HL-60 (cell line): Measurements from ENCODE around the gene PRDX1.

Source experiments
- DNase-seq, 2 experiments: peaks; one replicate each; pipeline ENCODE4 v3.0.0-alpha.2; 2010 to 2020; ENCODE audit warnings: low read depth in 1 of 2, low spot score in 1 of 2
- H3K27ac ChIP-seq: fragments of 250-450 bp; sonication (Bioruptor Pico); replicated peaks from 2 replicates; pipeline ENCODE4 v1.5.1; 2020; ENCODE audit warnings: mild to moderate bottlenecking, moderate library complexity
- H3K27me3 ChIP-seq: fragments of 250-450 bp; sonication (Bioruptor Pico); 2 replicates; pipeline ENCODE4 v1.5.1; 2021; ENCODE audit warnings: mild to moderate bottlenecking, moderate library complexity; ENCODE audit not compliant: insufficient read depth, poor library complexity, severe bottlenecking
- H3K4me3 ChIP-seq: replicated peaks from 2 replicates; pipeline ENCODE4 v1.5.1; 2011; ENCODE audit warnings: mild to moderate bottlenecking, control low read depth, low read length; ENCODE audit not compliant: insufficient read depth
- GABPA ChIP-seq: IDR thresholded peaks from 2 replicates; pipeline ENCODE4 v1.6.1; 2012; ENCODE audit warnings: low read depth
- POLR2AphosphoS5 ChIP-seq: IDR thresholded peaks from 2 replicates; pipeline ENCODE4 v1.6.1; 2012; ENCODE audit warnings: low read depth
- REST ChIP-seq: IDR thresholded peaks from 2 replicates; pipeline ENCODE4 v1.6.1; 2012; ENCODE audit warnings: low read depth; ENCODE audit not compliant: insufficient replicate concordance
- SPI1 ChIP-seq: IDR thresholded peaks from 2 replicates; pipeline ENCODE4 v1.6.1; 2012; ENCODE audit warnings: low read depth, mild to moderate bottlenecking, borderline replicate concordance
- TF ChIP-seq, protein P1 (sequence below): IDR thresholded peaks from one replicate; pipeline ENCODE4 v1.5.1; 2011; ENCODE audit warnings: low read length, control low read depth, inconsistent platforms; ENCODE audit not compliant: insufficient read depth

Gene PRDX1

GRCh38 chr1:45508295-45509151, 13.2 kb downstream of the PRDX1 start:
- no peaks in the 10 kb centered on the region for H3K27me3 ChIP-seq
- no peak for DNase-seq
- no peak overlapping the region for H3K27ac ChIP-seq
- no peak overlapping the region for H3K4me3 ChIP-seq
- TF ChIP-seq GABPA, result no peak
- TF ChIP-seq POLR2AphosphoS5, result peak; percentile 11; the same call in 1 of the 2 replicates
- TF ChIP-seq, protein P1, sequence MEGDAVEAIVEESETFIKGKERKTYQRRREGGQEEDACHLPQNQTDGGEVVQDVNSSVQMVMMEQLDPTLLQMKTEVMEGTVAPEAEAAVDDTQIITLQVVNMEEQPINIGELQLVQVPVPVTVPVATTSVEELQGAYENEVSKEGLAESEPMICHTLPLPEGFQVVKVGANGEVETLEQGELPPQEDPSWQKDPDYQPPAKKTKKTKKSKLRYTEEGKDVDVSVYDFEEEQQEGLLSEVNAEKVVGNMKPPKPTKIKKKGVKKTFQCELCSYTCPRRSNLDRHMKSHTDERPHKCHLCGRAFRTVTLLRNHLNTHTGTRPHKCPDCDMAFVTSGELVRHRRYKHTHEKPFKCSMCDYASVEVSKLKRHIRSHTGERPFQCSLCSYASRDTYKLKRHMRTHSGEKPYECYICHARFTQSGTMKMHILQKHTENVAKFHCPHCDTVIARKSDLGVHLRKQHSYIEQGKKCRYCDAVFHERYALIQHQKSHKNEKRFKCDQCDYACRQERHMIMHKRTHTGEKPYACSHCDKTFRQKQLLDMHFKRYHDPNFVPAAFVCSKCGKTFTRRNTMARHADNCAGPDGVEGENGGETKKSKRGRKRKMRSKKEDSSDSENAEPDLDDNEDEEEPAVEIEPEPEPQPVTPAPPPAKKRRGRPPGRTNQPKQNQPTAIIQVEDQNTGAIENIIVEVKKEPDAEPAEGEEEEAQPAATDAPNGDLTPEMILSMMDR, result no peak
- no peak for TF ChIP-seq SPI1
- no peak for TF ChIP-seq REST

- no peaks in the 10 kb centered on the region for H3K27me3 ChIP-seq
- no peak overlapping the region for H3K4me3 ChIP-seq
- no peak for TF ChIP-seq GABPA
- TF ChIP-seq, protein P1, result no peak
- no peak for TF ChIP-seq POLR2AphosphoS5
- TF ChIP-seq REST, result no peak
- no peak for TF ChIP-seq SPI1
- no peak for DNase-seq
- H3K27ac ChIP-seq, result no peak overlapping the region
These were observed 13.8 kb downstream of the PRDX1 start for GRCh38 chr1:45507893-45508292.

DNA sequence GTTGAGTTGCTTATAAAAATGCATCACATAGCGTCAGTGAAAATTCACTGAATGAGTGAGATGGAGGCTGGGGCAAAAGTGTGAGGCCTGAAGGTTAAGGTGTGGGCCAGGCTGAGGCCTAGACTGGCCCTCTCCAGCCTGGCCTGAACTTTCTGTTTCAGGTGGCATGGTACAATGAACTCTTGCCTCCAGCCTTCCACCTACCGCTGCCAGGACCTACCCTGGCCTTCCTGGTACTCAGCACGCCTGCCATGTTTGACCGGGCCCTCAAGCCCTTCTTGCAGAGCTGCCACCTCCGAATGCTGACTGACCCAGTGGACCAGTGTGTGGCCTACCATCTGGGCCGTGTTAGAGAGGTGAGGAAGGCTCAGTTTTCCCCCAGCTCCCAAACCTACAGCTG, 14.5 kb downstream of the PRDX1 start:
- TF ChIP-seq GABPA (no peak), SPI1 (no peak), REST (no peak), POLR2AphosphoS5 (no peak)
- TF ChIP-seq, protein P1, result no peak
- H3K27ac ChIP-seq, result no peak overlapping the region
- no peaks in the 10 kb centered on the region for H3K27me3 ChIP-seq
- no peak for DNase-seq
- H3K4me3 ChIP-seq, result no peak overlapping the region
